ENCODE results near the gene PRXL2C.
"Not testable (repeated sequence)": the region's sequence is repeated elsewhere in the genome, so short reads cannot be mapped to it uniquely, and the experiment has no call there.

The PRXL2C gene

DNA sequence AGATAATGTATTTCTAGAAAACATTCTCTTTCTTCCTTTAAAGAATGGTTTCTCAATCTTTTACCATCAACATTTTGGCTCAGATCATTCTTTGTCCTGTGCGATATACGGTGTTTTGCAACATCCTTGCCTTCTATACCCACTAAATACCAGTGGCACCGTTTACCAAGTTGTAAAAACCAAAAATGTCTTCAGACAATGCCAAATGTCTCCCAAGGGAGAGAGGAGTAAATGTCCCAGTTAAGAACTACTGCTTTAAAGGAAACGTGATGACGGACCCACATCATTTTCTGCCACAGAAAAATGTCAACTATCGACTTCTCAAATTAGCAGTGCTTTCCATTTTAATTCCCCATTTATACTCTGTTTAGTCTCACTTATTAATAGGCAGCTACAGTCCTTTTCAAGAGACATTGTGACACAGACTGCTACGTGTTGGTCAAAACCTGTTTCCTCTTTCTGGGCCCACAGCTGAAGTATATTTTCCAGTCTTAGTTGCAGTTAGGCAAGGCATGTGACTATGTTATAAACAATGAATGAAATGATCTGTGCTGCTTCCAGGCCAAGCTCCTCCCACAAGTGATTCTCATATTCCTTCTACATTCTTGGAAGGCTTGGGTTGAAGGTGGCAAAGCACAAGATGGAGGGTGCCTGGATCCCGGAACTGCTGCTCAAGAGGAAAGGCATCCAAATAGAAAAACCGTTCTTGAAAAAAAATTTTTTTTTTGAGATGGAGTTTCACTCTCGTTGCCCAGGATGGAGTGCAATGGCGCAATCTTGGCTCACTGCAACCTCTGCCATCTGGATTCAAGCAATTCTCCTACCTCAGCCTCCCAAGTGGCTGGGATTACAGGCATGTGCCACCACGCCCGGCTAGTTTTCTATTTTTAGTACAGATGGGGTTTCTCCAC lies 8.8 kb downstream of the PRXL2C start:
- DNase-seq, result peak; percentile 15

DNA sequence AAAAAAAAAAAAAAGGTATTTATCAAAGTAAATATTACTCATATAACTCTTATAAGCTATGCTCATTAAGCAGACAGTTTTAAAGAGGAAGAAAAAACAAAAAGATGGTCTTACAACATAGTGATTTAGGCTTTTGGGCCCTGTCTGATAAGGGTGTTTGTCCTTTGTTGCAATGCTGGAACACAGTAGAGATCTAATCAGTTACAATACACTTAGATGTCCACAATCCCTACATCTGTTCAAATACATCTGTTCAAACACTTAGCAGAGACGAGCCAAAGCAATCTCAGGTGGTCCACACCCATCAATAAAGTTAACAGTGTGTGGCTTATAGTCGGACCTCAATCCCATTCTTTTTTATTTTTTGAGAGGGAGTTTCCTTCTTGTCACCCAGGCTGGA lies 11.0 kb downstream of the PRXL2C start:
- no peak for DNase-seq

DNA sequence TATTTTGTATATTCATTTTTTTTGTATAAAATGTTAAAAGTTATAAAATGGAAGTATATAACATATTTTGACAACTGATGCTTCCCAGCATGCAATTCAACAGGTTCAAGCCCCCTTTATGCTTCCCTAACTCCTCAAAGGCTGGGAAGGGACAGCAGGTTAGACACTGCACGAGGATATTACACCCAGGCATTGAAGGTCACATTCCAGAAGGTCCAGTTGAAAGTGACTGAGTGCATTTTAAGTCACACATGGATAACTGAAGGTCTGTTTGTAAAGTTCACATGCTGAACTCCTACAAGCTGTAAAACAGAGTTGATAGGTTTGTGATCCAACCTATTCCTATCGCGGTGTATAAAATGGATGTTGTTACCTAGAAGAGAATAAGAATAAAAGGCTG lies 13.6 kb downstream of the PRXL2C start:
- no peak for DNase-seq

DNA sequence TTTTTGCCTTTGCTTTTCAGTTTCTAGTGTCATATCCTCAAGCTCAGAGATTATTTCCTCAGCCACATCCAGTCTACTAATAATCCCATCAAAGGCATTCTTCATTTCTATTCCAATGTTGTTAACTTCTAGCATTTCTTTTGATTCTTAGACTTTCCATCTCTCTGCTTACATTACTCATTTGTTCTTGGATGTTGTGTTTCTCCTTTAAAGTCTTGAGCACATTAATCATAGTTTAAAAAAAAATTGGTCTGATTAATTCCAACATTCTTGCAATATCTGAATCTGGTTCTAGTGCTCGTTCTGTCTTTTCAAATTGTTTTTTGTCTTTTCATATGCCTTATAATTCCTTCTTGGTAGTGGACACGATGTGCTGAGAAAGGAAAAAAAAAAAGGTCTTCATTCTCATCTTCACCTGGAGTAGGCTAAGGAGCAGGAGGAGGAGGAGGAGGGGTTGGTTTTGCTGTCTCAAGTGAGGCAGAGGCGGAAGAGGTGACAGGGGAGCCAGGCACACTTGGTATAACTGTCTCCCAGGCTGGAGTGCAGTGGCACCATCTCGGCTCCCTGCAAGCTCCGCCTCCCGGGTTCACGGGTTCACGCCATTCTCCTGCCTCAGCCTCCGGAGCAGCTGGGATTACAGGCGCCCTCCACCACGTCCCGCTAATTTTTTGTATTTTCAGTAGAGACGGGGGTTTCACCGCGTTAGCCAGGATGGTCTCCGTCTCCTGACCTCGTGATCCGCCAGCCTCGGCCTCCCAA lies 16.3 kb downstream of the PRXL2C start:
- DNase-seq, result no peak

DNA sequence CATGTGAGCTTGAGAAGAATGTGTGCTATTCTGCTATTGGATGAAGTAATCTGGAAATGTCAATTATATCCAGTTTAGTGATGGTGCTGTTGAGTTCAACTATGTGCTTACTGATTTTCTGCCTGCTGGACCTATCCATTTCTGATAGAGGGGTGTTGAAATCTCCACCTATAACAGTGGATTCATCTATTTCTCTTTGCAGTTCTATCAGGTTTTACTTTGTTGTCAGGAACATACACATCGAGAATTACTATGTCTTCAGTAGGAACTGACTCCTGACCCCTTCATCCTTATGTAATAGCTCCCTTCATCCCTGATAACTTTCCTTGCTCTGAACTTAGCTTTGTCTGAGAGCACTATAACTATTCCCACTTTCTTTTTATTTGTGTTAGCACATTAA lies 18.7 kb downstream of the PRXL2C start:
- no peak for DNase-seq

DNA sequence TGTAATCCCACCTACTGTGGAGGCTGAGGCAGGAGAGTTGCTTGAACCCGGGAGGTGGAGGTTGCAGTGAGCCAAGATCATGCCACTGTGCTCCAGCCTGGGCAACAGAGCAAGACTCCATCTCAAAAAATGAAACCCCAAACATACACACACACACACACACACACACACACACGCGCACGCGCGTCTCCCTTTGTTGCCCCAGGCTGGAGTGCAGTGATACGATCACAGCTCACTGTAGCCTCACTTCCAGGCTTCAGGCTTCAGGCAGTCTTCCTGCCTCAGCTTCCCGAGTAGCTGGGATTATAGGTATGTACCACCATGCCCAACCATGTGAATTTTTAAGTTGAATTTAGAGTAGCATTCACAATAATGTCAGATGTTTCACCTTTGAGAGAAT lies 21.5 kb downstream of the PRXL2C start:
- DNase-seq, result not testable (repeated sequence)

DNA sequence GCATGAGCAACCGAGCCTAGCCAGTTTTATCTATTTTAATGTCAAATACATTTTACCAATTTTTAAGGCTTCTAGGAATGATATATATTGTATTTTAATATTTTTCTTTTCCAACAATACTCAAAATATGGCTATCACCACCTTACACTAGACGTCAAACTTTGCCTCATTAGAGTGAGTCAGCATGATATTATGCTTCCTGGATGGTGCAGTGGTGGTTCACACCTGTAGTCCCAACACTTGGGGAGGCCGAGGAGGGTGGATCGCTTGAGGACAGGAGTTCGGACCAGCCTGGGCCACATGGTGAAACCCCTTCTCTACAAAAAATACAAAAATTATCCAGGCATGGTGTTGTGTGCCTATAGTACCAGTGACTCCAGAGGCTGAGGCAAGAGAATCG lies 28.2 kb downstream of the PRXL2C start:
- DNase-seq, result no peak

DNA sequence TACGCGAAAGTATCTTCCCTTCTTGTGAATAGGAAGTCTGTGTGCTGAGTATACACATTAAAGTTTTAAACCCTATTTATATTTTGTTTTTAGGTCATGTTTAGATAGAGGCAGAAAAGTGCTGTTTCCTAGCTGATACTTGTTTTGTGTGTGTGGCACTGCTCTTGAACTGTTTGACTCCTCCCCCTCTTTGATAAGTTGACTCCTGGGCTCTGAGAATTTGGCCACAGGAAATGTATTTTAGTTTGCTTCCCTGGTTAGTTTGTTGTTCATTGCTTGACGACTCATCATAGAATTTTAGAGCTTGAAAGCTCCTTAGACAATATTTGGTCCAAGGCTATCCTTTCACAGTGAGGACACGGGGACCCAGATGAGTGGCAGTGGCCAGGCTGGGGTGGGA lies 33.5 kb downstream of the PRXL2C start:
- no peak for DNase-seq

DNA sequence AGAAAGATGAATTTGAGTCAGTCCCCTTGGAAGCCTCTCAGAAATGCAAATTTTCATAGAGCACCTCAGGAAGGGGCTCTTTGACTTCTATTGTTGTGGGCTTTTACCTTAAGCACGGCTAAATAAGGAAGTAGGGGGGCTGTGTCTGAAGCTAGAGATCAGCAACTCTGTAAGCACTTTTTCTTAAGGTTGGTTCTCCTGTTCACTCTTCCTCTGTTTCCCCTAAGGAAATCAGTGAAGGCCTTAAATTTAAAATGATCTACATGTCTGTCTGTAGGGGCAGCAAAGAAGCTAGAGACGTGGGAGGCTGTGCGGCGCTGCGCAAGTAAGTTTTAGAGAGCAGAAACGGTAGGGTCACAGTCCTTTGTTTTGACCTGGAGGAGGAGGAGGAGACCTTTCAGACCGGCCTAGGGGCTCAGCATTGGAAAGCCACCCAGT lies 34.3 kb downstream of the PRXL2C start:
- DNase-seq, result no peak

DNA sequence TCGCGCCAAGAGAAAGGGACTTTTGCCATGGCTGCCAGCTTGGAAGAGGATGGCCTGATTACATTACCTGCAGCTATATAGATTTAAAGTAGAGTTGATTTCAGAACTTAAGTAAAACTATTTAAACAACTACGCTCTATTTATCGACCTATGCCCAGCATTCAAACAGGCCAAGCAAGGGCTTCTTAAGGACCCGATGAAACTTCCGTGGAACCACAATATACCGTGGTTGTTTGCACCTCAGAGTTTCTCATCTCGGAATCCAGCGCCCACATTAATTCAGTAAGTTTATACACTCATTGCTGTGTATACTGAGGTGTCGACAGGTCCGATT lies 35.0 kb downstream of the PRXL2C start:
- DNase-seq, result no peak

DNA sequence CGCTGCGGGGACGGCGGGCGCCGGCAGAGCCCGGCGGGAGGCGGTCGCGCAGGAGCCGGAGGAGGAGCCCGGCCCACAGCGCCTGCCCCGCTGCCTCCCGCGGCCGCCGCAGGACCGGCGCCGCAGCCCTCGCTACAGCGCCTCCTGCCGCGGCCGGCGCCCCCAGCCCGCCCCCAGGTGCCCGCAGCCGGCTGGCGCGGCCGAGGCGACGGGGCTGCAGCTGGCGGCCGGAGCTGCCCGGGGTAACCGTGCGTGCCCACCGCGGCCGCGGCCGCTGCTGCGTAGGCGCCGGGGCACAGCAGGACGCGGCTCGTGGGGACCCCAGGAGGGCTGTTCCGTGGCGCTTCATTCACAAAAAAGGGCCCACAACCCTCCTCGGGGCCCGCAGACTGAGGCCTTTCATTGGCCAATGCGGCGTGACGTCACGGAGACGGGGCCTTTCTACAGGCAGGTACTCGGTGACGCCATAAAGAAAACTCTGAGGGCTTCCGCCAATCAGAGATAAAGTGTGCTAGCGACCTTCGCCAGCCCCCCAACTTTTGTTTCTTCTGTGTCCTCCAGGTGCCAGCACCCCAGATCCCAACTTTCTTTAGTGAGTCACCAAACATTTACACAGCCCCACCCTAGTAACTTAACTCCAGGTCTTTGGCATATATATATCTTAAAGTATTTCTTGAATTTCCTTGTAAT lies 35.5 kb downstream of the PRXL2C start, which contains the start of gene CDC14B:
CDC14B (minus strand) TSS at position 353 of the 690 bp plus-strand sequence. CDS start 465 bp downstream, outside the sequence.
- DNase-seq, result peak; percentile 48

DNA sequence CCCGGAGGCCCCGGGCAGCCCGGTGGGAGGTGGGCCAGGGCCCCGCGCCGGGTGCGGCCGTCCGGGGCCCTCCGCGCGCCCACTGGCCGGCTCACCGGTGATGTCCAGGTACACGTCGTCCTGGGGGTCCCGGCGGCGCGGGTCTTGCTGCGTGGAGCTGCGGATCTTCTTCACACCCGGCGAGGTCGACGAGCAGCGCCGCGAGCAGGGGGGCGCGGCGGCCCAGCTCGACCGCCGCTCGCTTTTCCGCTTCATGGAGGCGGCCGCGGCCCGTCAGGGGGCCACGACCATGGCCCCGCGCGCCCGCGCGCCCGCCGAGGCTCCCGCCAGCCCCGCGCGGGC lies 36.0 kb downstream of the PRXL2C start:
- no peak for DNase-seq

DNA sequence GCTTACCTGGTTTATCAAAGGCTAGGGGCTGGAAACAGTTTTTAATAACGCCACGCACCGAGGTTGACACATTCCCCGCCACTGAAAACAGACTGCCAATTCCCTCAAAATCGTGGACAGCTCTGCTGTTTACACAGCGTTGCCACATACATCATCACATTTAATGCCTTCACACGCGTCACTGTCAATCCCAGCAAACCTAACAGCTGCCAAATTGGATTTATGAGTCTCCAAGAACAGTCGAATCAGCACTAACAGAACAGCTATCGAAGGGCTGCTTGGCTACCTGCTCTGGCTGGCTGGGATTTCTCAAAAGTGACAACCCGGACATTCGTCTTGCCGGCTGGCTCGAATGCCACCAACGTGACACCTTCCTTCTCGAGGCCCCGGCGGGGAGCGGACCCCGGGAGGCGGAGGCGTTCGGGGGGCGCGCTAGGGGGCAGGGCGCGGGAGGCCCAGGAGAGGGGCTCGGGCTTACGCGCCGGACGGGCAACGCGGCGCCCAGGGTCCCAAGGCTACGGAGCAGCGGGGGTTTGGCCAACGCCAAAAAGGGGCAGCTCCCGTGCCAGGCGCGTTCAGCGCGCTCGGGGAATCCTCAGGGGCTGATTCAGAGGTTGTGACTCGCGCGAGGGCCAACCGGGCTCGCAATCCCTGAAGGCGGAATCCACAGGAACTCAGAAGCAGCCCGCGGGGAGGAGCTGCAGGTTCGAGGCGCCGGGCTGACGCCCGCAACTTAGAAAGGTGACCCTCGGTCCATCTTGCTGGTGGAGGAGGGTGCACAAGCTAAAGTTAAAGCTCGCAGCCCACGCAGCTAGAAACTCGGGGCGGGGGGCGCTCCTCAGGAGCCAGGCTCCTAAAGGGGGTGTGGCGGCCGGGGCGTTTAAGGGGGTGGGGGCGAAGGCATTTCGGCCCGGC lies 36.7 kb downstream of the PRXL2C start:
- DNase-seq, result no peak

DNA sequence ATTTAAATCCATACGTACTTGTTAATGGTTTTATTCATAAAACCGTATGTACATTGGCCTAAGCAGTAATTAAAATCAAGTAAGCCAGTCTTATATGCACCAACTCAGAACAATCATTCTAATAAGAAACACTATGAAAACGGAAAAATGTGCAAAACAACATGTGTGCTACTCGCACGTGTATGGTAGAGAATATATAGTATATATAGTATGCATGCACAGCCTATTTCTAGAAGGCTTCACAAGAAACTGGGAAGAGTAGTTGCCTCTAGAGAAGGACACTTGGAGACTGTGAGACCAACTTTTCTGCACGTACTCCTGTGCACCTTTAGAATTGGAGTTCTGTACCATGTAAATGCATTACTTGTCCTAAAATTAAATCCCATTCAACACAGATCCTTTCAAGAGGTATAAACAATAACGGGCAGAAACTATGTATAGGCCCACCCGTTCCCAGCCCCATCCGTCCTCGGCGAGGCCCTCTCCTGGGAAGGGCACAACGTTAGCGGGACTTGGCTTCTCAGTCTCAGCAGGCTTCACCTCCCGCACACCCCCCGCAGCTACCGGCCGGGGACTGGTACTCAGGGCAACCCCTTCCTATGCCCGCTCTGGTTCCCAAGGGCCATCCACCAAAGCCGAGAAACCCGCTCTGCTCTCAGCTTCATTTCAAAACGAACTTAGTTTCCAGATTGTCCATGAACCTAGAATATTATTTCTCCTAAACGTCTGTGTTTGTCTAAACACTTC lies 37.5 kb downstream of the PRXL2C start:
- DNase-seq, result no peak

DNA sequence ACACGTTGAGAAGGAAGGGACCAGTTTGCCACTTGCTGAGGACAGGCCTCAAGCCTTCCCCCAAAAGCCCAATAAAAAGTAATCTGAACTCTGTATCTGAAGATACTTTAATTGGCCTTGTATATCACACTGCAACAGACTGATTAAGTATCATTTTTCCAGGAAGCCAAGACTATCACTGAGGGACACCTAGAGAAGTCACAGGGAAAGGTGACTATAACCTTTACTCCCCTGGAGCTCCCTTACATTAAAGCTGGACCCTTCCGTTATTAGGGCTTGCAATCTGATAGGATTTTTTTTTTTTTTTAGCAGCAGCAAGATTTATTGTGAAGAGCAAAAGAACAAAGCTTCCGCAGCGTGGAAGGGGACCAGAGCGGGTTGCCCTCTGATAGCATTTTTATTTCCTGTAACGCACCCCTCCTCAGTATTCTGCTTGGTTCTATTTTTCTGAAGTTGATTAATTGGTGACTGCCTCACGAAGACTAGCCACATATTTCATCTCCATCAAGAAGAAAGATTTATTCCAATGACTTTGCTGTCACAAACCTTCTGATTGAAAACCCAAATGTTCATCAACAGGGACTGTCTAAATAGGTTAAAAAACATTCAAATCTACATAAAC lies 38.2 kb downstream of the PRXL2C start:
- no peak for DNase-seq

DNA sequence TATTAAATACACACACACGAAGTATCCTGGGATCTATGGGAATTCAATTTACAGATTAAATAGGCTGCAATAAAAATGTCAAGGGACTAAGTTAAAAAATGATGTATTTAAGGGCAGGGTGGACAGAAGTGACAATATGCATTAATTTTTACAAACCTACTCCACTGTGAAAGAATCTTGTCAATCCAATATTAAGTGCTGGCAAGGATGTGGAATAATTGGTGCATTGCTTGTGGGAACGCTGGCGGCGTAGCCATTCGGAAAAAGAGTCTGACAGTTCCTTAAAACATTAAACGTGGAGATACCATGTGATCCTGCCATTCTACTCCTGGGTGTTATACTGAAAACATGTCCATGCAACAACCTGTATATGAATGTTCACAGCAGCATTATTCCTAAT lies 39.7 kb downstream of the PRXL2C start:
- no peak for DNase-seq

DNA sequence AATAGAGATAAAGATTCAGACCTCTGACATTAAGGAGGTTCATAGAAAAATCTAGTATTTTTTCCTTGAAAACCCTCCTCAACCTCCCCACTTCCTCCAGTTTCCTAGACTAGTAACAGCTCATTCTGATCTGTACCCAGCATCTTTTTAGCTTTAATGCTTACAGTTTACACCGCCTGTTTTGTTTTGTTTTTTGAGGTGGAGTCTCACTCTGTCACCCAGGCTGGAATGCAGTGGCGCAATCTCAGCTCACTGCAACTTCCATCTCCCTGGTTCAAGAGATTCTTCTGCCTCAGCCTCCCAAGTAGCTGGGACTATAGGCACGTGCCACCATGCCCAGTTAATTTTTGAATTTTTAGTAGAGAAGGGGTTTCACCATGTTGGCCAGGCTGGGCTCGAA lies 40.5 kb downstream of the PRXL2C start:
- not testable (repeated sequence) for DNase-seq

DNA sequence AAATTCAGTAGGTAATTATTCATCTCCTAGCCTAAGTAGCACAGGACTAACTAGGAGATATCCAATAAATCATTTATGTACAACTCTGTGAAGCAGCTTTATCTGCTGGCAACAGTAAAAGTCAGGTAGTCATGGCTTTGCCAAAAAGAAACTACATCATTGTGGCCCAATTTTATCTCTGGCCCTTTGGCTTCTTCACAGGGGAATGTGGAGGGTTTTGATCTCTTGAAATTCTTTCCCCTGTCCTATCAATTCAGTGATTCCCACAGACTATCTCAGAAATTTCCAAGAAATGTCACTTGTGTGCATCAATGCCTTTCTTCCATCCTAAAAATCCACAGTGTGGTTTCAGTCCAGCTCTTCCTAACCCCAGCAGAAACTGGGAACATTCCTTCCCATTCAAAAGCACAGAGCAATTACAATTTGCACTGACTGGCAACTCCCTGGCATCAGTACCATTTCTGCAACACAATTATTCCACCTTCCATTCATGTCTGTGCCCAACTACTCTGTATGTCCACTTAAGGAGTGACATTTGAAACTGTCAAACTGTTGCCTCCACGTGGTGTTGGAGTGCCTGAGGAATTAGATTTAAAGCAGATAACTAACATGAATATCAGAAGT lies 42.0 kb downstream of the PRXL2C start:
- DNase-seq, result no peak

DNA sequence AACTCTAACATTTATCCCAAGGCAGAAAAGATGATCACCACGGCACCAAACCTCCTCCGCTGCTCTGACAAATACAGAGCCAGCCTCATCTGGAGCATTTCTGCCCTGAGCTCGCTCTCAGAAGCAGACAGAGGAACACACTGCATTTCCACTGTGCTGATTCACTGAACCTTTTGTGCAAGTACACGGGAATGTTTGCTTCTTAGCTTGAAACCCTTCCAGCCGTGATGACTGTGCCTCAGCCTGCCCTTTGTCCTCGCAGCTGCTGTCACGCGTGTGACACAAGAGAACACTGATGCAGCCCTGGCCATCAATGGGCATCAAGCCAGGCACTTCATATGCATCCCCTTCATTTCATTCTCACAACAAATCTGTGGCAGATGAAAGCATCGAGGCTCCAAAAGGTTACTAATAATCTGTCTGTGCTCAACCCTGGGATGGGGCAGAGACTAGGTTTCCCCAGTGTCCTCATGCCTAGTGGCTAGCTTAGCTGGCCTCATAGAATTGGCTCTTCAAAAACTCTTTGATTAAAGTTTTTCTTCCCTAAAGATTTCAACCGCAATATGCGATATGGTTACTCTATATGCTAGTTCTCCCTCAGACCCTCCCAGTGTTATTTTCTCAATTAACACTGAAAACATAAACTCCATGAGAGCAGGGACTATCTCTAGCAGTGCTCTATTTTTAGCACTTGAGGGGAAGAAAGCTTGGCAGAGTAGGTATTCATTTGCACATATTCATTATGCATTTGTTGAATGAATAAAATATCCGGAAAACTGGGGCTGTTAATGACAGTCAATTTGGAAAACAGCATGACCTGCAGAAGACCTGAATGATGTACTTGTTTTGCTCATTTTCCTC lies 42.8 kb downstream of the PRXL2C start:
- peak; percentile 34 for DNase-seq

DNA sequence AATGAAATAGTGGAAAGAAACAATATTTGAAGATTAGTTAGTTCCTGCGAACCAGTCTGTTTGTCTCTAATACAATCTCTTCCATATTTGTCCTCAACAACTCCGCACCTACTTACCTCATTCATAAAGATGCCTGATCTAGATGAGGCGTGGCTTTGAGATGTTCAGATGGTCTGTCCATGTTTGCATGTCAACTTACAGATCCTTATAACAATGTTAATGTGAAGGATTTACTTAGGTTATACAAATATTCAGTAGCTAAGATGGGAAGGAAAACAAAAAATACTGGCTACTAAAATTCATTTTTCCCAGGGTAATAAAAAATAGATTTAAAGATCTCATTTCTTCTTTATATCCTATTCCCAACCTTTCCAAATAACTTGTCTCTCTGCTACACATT lies 43.8 kb downstream of the PRXL2C start:
- DNase-seq, result no peak

All from NCI-H446 treated with DMSO at 0.1 percent for 48 hours (cell line).